Smooth muscle cell (in vitro differentiated cells): ENCODE measurements around the gene BAIAP2. TPM values are rescaled to one million over a fixed set of nuclear protein-coding genes. Genes with fewer than 3 reads are reported as not detected.

Source experiments
- DNase-seq: peaks from one replicate; lab custom pipeline; 2025; ENCODE audit not compliant: unreplicated experiment; lab: John Stamatoyannopoulos, UW
- H2AFZ ChIP-seq: fragments of 200-600 bp; sonication (generic); 2 replicates; pipeline ENCODE4 v1.6.0; 2016; ENCODE audit warnings: antibody characterized with exemption, low read depth, mild to moderate bottlenecking
- H3F3A ChIP-seq: fragments of 200-600 bp; sonication (generic); 2 replicates; pipeline ENCODE4 v1.6.0; 2017; ENCODE audit warnings: antibody characterized with exemption, low read depth
- H3K27ac ChIP-seq: fragments of 200-600 bp; sonication (generic); 2 replicates; pipeline ENCODE4 v1.5.1; 2016; ENCODE audit warnings: low read depth, mild to moderate bottlenecking
- H3K27me3 ChIP-seq: fragments of 200-600 bp; sonication (generic); 2 replicates; pipeline ENCODE4 v1.6.1; 2016; ENCODE audit warnings: low read depth, mild to moderate bottlenecking
- H3K36me3 ChIP-seq: fragments of 200-600 bp; sonication (generic); 2 replicates; pipeline ENCODE4 v1.5.1; 2016; ENCODE audit warnings: low read depth
- H3K4me1 ChIP-seq: fragments of 200-600 bp; sonication (generic); 2 replicates; pipeline ENCODE4 v1.5.1; 2016; ENCODE audit warnings: low read depth
- H3K4me2 ChIP-seq: fragments of 200-600 bp; sonication (generic); 2 replicates; pipeline ENCODE4 v1.6.0; 2016; ENCODE audit warnings: mild to moderate bottlenecking
- H3K4me3 ChIP-seq: fragments of 200-600 bp; sonication (generic); 2 replicates; pipeline ENCODE4 v1.5.1; 2016; ENCODE audit warnings: mild to moderate bottlenecking
- H3K79me2 ChIP-seq: fragments of 200-600 bp; sonication (generic); 2 replicates; pipeline ENCODE4 v1.6.0; 2016; ENCODE audit warnings: low read depth, mild to moderate bottlenecking
- H3K9ac ChIP-seq: fragments of 200-600 bp; sonication (generic); 2 replicates; pipeline ENCODE4 v1.6.0; 2016; ENCODE audit warnings: low read depth
- H3K9me3 ChIP-seq: fragments of 200-600 bp; sonication (generic); replicated peaks from 2 replicates; pipeline ENCODE4 v1.5.1; 2016; ENCODE audit warnings: low read depth
- H4K20me1 ChIP-seq: fragments of 200-600 bp; sonication (generic); 2 replicates; pipeline ENCODE4 v1.6.0; 2016; ENCODE audit warnings: low read depth
- WGBS: methylation state at CpG from one replicate; pipeline ENCODE4 v1.1.7; 2016; ENCODE audit warnings: low lambda C conversion rate; 5-methylcytosine and 5-hydroxymethylcytosine counted together
- polyA plus RNA-seq: library from polyadenylated mRNA; unstranded; fragments of >200 nt; fragmentation: Nextera tagmentation; extraction: Ambion mirVana; gene quantifications from 2 replicates; pipeline ENCODE4 v1.2.1, GENCODE V29; 2016
- total RNA-seq: library from RNA; depleted of rRNA; stranded (reverse); fragments of >200 nt; gene quantifications from 2 replicates; pipeline ENCODE4 v1.2.3, GENCODE V29; 2014
- TF ChIP-seq, protein P1 (sequence below): fragments of 200-600 bp; sonication (generic); IDR thresholded peaks from 2 replicates; pipeline ENCODE4 v1.5.1; 2017; ENCODE audit warnings: borderline replicate concordance, mild to moderate bottlenecking, antibody characterized with exemption; ENCODE audit not compliant: insufficient read depth, poor library complexity, severe bottlenecking

BAIAP2 gene
- total and polyA plus RNA-seq, 2 experiments from 2014 or later, result 26.6 to 41.9 TPM

DNA sequence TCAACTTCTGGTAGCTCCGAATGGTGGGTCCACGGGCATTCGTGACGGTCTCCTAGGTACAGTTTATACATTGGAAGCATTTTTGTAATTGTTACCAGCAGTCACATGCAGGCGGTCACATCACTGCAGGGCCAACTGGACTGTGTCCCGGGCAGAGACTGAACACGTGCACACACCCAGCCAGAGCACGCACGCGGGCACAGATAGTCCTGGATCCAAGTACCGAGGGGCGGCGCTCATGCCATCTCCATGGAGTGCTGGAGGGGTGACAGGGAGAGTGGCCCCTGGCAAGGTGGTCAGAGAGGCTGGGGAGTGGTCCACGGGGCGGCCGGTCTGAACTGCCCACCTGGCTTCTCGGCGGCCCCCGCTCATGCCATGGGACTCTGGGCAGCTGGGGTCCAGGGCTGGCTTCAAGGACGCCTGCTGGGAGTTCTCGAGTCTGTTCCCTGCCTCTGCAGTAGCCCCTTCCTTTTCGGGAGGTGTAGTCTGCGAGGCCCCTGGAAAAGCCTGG, 34.2 kb downstream of the BAIAP2 start:
- Histone ChIP-seq H3K27ac (no peak overlapping the region), H3K9ac (no peak overlapping the region), H3K27me3 (no peaks in the 10 kb centered on the region), H2AFZ (no peak overlapping the region), H3K4me2 (no peak overlapping the region), H3F3A (peaks cover 2% of the 10 kb centered on the region), H3K4me1 (peaks cover 28% of the 10 kb centered on the region), H3K36me3 (no peaks in the 10 kb centered on the region), H4K20me1 (peaks cover 93% of the 10 kb centered on the region), H3K9me3 (no peaks in the 10 kb centered on the region), H3K79me2 (no peaks in the 10 kb centered on the region), H3K4me3 (no peak overlapping the region)
- TF ChIP-seq, protein P1, sequence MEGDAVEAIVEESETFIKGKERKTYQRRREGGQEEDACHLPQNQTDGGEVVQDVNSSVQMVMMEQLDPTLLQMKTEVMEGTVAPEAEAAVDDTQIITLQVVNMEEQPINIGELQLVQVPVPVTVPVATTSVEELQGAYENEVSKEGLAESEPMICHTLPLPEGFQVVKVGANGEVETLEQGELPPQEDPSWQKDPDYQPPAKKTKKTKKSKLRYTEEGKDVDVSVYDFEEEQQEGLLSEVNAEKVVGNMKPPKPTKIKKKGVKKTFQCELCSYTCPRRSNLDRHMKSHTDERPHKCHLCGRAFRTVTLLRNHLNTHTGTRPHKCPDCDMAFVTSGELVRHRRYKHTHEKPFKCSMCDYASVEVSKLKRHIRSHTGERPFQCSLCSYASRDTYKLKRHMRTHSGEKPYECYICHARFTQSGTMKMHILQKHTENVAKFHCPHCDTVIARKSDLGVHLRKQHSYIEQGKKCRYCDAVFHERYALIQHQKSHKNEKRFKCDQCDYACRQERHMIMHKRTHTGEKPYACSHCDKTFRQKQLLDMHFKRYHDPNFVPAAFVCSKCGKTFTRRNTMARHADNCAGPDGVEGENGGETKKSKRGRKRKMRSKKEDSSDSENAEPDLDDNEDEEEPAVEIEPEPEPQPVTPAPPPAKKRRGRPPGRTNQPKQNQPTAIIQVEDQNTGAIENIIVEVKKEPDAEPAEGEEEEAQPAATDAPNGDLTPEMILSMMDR, result no peak
- DNase-seq, result no peak
- WGBS, result 92% methylated on average over 23 of the region's 23 CpGs

DNA sequence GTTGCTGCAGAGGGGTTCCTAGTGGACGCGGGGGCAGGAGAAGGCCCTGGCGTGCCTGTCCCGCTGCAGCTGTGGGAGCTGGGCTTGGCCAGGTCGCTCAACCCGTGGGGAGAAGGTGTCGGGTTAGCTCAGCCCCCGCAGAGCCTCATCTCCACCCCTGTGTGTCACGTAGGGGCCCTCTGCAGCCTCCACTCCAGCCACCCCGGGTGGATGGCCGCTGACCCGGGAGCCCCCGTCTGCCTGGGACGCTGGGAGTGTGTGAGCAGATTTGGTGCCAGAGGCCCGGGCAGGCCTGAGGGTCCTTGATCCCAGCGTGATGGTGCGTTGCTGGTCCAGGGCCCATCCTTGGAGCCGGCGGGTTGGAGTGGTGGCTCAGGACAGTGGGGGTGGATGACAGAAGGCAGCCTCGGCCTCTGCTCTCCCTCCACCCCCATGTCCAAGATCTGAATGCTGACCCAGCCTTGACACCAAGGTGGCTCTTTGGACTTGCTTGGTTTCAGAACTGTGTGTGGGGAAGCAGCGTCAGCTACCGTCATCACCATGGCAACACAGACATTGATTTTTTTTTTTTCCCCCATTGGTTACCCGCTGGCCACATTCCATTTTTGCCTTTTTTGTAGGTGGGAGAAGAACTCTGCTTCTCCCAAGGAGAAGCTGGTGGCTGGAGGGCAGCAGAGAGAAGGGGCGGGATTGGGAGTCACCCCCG, 35.7 kb downstream of the BAIAP2 start:
- Histone ChIP-seq H3K4me3 (no peak overlapping the region), H3K4me1 (peaks cover 15% of the 10 kb centered on the region), H3K4me2 (no peak overlapping the region), H3K79me2 (no peaks in the 10 kb centered on the region), H3F3A (no peaks in the 10 kb centered on the region), H3K27me3 (no peaks in the 10 kb centered on the region), H3K36me3 (no peaks in the 10 kb centered on the region), H4K20me1 (peaks cover 100% of the 10 kb centered on the region), H3K9ac (no peak overlapping the region), H3K9me3 (no peaks in the 10 kb centered on the region), H2AFZ (no peak overlapping the region), H3K27ac (no peak overlapping the region)
- TF ChIP-seq, protein P1, result no peak
- DNase-seq, result no peak
- WGBS, result 95% methylated on average over 25 of the region's 25 CpGs

DNA sequence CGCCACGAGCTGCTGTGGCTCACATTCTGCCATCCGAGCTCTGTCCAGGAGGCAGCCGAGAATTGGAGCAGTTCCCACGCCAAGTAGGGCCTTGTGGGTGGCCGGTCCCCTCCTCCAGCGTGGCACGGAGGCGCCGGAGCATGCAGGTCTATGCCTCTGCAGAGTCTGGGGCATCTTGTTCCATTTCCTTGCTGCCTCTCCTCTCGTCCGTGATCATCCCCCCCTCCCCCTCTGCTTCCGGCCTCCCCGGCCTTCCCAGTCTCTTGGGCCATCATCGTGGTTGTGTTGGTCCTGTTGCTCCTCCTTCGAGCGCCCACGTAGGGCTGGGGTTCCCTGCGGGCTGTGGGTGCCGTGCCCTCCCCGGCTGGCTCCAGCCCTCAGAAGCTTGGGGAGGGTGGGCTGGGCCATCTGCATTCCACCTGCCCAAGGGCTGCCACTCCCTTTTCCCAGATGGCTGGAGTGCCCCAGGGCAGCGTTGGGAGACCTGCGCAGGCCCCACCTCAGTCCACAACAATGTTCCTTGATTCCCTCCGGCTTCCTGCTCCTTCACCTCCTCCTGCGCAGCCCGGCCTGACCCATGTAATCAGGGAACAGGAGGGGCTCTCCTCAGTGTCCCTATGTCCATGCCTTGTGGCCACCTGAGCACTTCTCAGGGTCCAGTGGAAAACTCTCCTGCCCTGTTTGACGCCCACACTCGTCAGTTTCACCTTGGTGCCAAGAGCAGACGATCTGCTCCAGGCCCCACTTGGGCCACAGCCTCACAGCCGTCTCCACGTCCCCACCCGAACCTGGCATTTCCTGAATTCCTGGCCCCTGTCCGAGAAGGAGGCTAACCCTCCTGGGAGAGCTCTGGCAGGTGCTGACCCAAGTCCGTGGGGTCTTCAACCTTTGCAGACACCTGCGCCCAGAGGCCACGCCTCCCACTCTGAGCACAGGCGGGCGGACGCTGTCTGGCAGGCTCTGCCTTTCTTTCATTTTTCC, 37.1 kb downstream of the BAIAP2 start:
- no peak overlapping the region for H2AFZ ChIP-seq
- WGBS, result 91% methylated on average over 26 of the region's 39 CpGs
- H3K27me3 ChIP-seq, result no peaks in the 10 kb centered on the region
- no peaks in the 10 kb centered on the region for H3K79me2 ChIP-seq
- TF ChIP-seq, protein P1, result no peak
- H3F3A ChIP-seq, result no peaks in the 10 kb centered on the region
- H3K9me3 ChIP-seq, result no peaks in the 10 kb centered on the region
- H3K36me3 ChIP-seq, result no peaks in the 10 kb centered on the region
- H4K20me1 ChIP-seq, result peaks cover 100% of the 10 kb centered on the region
- DNase-seq, result no peak
- no peak overlapping the region for H3K4me3 ChIP-seq
- no peak overlapping the region for H3K9ac ChIP-seq
- H3K4me1 ChIP-seq, result peaks cover 7% of the 10 kb centered on the region
- H3K27ac ChIP-seq, result no peak overlapping the region
- no peak overlapping the region for H3K4me2 ChIP-seq
